NAMALWA (cell line): Measurements from ENCODE around the gene FOXP1.

Experiments
- DNase-seq: peaks from one replicate; pipeline ENCODE4 v3.0.0-alpha.2; 2015; ENCODE audit warnings: low spot score

Gene FOXP1

DNA sequence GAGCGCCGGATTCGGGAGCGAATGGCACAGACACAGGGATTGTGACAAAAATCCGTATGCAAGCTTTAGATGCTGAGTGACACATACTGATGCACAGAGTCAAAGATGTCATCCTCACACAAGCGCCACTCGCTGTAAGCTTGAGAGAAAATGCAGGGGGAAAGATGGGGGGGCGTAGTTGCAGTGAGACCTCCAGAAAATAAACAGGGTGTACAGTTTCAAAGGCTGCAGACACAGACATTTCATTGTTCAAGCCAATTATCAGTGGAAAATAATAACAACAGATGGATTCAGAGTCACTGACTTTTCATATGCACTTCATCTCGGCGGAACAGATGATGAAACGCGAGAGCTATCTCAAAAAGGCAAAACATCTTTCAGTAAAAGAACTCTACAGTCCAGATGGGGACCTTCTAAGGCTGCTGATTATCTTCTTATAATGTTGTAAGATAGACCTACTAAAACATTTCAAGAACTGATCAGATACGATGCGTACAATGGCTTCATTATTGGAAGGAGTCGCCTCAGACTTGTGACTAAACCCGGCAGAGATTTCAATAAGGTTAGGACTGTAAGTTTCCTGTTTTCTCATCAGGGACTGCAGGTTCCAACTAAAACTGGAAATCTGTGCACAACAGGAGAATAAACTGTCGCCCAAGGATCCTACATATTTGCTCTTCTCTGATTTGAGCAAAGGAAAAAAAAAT, 275.4 kb downstream of the FOXP1 start:
- DNase-seq, result no peak

DNA sequence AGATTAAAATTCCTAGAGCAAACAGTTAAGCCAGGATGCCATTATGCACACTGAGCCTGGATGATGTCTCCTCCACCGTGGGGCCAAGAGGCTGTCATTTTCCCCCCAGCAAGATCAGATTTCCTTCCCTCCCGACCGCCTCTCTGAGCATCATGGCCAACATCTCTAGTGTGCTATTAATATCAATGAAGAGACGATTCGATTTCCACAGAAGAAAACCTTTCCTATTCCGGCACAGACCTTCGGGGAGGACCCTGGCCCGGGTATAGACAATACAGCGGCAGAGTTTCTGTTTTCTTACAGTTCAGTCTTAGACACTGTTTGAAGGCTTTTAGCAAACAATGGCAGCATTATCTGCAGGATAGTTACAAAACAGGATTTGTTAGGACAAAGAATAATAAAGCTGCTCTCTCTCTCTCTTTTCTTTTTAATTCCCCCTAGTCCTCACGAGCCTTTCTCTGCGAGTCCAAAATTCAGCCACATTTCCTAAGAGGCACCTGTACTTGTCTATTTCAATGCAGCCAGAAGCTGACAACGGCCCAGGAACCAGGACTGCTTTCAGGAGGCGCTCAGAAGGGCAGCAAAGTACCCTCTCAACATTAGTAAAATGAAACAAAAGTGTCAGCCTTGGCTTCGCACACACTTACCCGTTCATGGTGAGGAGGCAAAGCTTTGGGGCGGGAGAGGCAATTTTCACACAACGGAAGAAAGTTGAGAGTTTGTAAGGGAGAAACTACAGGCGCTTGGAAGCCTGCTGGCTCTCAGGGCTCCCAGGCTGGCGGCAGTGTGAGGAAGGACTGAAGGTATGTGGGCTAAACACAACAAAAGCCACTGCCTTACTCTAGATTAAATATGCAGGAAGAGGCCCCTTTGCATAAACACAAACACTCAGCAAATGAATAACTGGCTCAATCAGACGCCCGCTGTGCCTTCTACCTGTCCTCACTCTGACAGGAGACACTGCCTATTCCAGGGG, 278.0 kb downstream of the FOXP1 start:
- DNase-seq, result no peak

DNA sequence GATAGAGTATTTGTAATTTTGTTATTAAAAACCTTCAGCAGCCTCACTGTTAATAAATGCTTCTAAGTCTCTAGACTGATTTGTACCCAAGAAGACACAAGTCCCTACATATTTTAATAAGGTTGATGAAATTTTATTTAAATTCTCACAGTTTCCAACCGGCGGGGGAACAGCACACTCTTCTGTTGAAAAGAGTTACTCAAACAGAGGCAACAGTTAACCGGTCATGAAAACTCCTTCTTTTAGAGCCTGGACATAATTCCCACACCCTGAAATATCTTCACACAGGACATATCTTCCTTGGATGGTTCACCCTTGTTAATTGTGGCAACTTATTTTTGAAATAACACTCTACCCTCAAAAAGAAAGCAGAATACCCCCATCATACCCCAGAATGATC, 278.8 kb downstream of the FOXP1 start:
- DNase-seq, result no peak

DNA sequence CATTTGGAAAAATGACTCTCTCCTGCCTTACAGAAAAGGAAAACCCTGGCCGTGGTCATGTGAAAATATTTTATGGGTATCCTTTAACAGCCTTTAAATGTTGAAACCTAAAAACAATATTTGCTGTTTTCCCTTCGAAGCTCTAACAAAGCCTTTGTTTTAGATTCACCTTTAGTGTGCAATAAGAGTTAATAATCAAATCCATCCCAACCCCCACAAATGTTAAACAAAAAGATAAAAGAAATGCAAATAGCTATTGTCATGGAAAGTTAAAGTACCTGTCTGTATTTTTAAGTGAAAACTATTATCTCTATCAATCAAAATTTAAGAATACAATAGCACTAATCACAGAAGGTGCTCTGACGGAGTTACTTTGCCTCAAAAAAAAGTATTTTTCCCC, 279.3 kb downstream of the FOXP1 start:
- no peak for DNase-seq

DNA sequence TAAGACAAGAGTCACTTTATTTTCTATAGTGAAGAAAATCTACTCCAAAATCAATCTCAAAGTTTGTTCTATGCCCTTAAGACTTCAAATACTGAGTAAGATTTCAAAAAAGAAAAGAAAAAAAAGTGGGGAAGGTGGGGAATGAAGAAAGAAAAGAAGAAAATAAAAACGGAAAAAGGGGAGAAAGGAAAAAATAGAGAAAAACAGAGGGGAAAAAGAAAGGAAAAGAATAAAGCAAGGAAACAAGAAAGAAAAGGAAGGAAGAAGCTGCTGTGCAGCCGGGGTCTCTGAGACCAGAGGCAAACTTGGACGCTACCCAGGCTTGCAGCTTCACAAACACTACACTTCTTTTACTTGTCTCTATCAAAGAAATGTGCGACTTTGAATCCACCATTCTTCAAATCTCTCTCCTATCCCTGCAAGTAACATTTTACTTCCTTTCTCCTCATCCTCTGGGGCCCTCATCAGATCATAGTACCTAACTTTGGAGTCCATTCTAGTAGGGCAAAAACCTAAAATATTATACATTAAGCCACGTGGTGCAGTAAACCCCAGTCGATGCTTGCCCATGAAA, 279.8 kb downstream of the FOXP1 start:
- DNase-seq, result no peak

DNA sequence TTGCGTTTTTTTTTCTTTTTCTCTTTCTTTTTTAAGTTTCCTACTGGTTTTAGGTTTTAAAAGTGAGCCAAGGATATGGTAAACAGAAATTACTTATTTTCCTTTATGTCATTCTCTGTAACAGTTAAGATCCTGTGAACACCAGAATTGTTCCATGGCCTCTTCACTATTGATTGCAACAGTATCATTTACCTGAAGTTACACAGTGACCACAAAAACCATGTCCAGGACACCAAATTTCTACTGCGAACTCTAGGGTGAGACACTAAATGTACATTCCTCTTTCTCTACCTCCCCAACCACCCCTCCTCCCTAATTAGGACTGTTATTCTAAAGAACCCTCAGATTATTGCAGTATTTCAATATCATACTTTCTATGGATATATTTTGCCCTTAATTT, 280.9 kb downstream of the FOXP1 start:
- DNase-seq, result no peak

DNA sequence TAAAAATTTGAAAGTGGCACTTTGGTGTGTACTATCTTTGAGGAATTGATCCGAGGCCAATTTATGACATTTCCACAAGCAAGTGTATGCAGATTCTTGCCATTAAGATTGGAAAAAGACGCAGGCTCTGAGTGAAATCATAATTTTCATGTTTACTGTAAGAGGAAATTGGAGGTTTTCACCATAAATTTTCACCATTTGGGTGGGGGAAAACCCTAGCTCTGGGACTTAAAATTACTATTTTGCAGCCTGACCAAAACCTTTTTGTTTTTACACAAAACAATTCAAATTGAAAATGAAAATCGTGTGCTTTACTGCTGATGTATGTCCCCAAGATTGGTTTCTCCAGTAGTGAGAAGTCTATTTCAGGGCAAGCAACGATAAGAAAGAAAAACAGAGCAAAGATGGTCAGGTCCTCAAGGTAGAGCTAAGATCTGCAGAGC, 282.6 kb downstream of the FOXP1 start:
- DNase-seq, result no peak

DNA sequence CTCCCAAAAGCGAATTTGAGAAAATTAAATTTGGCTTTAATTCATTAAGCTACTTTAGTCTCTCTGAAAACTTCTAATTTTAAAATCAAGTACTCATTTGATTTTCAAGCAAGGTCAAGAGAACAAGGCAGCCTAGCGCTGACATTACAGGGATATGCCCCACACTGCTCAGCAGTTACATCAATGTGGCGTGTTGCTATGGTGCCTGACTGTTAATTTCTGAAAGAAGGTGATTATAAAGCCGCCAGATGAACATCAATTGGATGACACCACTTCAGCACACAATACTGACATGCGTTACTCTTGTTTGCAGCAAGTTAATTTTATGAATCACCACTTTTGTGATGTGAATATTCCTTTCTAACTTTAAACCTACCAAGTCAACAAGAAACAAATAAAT, 284.4 kb downstream of the FOXP1 start:
- DNase-seq, result no peak

DNA sequence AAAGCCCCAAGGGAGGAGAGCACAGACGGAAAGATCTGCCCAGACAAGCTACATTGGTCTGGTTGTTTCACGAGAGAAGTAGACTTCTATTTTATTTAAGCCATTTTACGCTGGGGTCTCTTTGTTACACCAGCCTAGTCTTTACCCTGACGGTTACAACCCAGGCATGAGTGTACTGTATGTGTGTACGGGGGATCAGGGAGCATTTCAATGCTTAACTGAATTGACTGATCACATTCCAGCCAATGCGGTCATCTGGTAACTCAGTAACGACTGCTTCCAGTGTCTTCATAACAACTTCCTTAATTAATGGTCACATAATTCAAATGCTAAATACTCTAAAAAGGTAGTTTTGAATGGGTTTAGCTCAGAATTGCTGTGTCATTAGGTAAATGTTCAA, 288.6 kb downstream of the FOXP1 start:
- DNase-seq, result no peak

DNA sequence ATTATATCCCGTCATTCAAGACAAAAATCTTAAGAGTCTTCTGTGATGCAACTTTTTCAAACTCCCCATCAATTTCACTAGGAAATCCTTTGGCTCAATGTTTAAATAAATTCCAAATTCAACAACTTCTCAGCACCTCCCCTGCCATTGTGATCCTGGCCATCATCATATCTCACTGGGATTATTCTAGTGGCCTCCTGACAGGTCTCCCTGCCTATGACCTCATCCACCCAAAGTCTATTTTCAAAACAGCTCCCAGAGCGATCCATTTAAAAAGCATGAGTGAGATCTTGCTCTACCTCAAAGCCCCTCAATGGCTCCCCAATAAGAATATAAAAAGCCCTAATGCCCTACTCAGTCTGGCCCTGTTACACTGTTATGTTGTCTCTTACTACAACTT, 293.2 kb downstream of the FOXP1 start:
- no peak for DNase-seq

DNA sequence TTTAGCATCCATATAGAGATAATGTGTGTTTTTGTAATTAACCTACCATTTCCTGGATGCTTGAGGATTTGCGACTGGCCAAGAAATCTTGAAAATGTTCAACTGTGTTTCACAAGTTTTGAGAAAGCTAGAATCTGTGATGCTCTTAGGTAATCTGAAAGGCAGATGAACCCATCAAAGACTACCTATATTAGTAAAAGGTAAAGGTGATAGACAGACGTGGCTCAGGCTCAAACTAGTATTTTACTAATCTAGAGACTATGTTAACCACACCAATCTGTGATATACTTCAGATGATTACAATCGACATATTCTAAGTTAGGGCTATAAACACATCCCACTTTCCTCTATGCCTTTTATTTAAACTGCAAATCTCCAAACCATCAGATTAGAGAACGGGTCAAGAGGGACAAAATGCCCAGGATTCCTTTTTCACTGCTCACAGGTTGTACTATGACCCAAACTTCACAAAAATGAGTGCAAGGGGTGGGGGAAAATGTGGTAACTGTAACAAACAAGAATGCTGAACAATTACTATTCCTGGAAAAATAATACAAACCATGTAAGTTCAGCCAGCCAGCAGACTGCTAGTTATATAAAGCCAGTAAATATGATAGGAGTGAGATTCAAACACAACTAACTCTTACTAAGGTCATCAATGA, 295.1 kb downstream of the FOXP1 start:
- DNase-seq, result no peak

DNA sequence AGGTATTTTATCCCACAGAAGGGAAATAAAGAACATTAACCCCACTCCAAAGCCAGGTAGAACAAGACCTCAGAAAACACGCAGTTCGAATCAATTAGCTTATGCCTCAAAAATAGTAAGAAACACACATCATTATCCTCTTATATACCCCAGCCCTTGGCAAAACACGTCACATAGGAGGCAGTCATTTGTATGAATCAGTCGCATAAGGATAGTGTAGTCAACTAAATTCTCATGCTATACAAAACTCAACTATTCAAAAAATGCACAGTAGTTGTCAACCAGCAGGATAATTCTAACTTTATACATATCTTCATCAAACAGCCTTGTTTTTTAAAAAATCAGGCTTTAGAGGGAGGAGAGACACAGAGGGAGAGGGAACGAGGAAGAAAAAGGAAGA, 298.4 kb downstream of the FOXP1 start:
- no peak for DNase-seq

DNA sequence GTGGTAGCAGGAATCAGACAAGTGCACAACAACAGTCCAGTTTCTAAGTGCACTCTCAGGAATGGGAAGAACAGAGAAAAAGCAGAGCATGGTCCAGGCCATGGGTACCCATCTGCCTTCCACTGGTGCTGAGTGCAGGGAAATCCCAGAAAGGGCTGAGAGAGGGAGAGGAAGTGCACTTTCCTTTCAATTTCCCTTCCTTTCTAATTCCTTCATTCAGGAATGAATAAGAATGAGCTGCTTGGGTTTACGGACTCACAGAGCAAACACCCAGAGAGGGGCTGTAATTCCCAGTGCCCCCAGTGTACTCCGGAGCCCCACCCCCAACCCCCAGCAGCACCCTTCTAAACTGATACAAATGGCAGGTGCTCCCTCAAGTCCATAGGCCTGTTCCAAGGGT, 300.6 kb downstream of the FOXP1 start:
- DNase-seq, result no peak

DNA sequence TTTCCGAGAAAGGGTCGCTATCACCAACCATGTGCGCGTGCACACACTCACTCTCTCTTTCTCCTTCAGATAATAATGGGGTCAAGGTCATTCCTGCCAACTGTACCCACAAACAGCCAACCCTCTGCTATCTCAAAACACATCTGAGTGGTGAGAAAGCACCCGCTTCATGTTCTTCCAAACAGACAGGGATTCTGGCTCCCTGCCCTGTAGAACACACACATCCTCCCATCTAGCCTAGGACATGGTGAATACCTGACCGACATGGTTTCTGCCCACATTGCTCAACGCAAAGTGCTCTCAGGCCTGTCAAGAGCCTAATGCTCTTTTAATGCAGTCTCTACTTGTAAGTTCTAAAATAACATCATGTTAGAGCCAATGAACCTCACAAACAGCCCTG, 302.2 kb downstream of the FOXP1 start:
- no peak for DNase-seq

DNA sequence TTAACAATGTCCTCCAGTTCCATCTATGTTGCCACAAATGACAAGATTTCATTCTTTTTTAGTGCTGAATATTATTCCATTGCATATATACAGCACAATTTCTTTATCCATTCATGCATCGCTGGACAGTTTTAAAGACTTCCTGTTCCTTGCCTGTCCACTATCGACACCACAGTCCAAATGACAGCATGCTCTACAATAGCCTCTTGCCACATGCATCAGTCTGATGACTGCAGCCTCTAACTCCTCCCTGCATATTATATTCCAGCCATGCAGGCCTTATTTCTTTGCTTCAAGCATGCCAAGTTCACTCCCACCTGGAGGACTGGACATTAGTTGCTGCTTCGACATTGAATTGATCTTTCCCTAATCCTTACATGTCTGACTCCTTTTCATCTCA, 306.2 kb downstream of the FOXP1 start:
- DNase-seq, result no peak

DNA sequence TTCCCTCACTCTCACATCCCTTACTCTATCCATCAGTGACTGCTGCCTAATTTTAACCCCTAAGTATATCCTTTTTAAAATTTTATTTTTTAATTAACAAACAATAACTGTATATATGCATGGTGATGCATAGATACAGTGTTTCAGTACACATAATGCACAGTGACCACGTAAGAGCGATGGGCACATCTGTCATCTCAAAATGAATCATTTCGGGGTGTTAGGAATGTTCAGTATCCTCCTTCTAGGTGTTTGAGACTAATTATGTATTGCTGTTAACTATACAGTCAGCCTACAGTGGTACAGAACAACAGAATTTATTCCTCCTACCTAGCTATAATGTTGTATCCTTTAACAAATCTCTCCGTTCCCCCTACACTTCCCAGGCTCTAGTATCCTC, 307.0 kb downstream of the FOXP1 start:
- no peak for DNase-seq

DNA sequence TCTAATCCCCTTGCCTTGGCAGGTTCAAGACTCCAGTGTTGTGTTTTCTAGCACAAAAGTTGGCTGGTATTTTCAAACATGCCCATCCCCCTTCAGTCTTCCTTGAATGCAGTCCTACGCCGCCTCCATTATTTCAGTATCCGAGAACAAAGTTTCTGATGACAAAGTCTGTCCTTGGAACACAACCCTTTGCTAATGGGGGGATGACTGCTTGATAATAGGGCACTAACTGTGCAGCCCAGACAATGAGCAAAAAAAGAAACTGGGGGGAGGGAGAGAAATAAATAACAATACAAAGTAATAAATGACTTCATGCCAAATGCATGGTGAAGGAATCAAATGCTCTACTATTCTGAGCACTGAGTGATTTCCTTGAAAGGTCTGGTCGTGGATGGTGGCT, 310.1 kb downstream of the FOXP1 start:
- DNase-seq, result no peak

DNA sequence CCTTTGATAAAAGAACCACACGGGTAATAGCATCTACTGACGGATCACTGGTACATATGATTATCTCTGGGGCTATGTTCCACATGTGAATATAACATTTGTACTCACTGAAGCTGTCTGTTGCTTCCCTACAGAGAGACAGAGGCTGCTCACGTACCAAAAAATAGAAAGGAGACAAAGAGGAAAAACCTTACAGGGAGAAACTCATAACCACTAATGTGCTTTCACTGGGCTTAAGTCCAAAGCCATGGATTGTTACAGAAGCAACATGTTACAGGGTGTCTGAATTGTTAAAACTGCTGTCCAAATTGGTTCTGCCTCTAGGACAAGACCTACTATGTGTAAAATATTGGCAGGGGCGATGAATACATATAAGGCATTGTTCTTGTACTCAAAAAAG, 311.9 kb downstream of the FOXP1 start:
- no peak for DNase-seq

DNA sequence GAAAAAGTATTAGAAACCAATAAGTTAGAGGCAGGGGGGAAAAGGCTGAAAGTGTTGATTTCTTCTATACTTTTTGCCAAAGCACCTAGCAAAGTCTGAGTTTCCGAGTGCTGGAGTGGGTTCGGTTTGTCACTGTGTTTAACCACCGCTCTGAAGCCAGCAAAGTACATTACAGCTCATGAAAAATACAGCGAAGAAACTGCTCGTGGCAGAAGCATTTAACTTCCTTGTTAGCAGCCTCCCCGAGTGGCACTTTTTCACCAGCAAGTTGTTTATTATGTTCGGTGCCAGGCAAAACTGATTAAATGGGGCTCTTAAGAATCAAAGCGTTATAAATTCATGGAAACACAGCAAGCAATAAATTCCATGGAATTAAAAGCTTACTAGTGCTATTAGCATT, 313.6 kb downstream of the FOXP1 start:
- no peak for DNase-seq

DNA sequence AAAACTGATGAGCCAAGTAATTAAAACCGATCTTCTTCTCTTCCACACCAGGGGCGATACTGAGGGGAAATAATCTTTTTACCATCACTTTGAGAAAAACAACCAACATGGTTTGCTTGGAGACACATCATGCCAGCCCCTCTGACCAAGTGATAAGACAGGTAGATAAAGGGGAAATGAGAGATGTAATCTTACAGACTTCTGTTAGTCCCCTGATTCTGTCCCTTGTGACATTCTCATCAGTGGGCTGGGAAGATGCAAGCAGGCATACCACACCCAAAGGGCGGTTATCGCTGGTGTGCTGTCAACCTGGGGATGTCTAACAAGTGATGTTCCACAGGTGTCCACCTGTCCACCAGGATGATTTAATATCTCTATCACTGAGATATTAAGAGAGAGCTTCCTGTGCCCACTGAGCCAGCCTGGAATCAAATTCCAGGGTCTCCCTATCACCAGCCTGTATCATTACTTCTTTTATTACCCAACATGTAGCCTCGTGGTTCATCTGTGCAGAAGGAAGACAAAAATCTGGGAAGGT, 315.0 kb downstream of the FOXP1 start:
- DNase-seq, result no peak

DNA sequence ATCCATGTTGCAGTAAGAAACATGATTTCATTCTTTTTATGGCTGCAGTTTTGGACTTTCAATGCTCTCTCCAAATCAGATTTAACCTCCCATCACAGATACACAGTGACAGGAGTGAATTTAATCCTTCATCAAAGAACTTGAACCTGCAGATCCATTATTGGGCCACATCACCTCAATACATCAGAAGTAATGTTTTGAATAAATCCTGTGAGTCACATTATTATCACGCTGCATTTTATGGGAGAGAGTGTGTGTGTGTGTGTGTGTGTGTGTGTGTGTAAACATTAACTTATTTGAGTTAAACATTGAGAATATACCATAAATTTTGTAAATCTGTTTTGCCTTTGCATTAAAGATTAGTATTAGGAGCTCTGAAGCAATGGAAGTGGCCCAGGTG, 316.7 kb downstream of the FOXP1 start:
- no peak for DNase-seq

DNA sequence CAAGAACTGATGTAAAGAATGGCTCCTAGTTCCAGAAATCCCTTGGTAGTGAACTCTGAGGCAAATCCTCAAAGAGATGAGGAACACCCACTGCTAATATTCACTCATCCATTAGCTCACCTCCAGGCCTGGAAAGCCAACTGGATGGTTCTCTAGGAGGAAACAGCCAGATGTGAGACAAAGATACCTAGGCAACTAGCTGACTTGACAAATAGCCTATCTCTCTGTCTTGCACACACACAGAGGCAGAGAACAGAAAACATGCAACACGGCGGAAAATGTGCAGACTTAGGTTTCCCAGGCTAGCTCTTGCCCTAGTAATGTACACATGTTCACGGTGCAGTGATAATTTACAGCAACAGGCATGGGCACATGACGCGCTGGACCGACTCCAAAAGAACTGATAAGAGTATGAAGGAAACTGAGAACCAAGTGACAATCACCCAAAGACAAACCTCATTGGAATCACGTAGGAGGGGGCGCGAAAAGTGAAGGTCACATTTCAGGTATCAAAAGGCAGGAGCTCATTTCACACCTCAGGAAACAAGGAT, 318.1 kb downstream of the FOXP1 start:
- no peak for DNase-seq
